ENCODE measurements around the gene CLCN5.

DNA sequence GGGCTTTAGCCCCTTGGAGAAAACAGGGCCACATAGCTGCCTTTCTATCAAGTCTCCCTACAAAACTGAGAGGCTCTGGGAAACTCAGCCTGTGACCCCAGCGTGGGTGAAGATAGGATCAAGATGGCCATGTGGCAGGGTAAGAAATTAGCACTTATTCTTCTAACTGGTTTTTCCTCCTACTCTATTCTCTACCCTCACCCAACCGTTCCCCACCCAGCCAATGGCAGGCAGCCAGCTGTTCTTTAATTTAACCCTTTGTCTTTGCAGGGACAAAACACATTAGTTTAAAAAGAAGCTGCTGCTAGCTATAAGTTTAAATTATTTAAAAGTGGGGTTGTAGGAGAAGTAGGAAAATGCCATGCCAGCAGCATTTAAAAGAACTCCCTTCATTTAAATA, 2.8 kb downstream of the CLCN5 start:
- TF ChIP-seq, protein P1, sequence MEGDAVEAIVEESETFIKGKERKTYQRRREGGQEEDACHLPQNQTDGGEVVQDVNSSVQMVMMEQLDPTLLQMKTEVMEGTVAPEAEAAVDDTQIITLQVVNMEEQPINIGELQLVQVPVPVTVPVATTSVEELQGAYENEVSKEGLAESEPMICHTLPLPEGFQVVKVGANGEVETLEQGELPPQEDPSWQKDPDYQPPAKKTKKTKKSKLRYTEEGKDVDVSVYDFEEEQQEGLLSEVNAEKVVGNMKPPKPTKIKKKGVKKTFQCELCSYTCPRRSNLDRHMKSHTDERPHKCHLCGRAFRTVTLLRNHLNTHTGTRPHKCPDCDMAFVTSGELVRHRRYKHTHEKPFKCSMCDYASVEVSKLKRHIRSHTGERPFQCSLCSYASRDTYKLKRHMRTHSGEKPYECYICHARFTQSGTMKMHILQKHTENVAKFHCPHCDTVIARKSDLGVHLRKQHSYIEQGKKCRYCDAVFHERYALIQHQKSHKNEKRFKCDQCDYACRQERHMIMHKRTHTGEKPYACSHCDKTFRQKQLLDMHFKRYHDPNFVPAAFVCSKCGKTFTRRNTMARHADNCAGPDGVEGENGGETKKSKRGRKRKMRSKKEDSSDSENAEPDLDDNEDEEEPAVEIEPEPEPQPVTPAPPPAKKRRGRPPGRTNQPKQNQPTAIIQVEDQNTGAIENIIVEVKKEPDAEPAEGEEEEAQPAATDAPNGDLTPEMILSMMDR (IDR thresholded peaks at IDR 0.05), result no peak
- TF ChIP-seq EZH2 (IDR thresholded peaks at IDR 0.05), result no peak
- TF ChIP-seq EZH2phosphoT487 (IDR thresholded peaks at IDR 0.05), result no peak
